ENCODE data around the gene SLFN12L. TPM values are rescaled to one million over a fixed set of nuclear protein-coding genes. Genes with fewer than 3 reads are reported as not detected.
"Not testable (repeated sequence)": the region's sequence is repeated elsewhere in the genome, so short reads cannot be mapped to it uniquely, and the experiment has no call there.

Gene SLFN12L
- total RNA-seq, result 0.05 TPM in 1 of 2 replicates, not detected in the other

DNA sequence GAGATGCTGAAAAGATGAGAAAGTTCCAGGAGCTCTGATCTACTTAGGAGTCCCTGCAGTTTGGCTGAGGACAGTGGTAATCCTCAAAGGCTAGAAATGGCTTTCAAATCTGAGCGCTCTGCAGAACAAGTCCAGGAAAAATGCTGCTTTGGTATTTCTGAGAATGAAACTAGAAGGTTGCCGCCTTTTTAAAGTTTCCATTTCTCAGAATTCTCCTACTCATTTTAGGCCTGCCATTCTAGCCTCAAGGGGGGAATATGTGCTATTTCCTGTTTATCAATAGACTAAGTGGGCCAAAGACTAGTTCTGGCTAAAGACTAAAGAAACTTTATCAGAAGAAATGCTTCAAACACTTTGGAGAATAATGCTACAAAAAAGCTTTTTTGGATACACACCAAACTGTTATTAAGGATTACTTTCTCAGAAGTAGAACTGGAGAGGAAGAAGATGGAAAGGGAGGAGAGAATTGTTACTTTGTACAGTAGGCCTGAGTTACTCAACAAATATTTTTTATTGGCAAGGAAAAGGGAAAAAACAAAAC is at the start of gene SLFN12L:
SLFN12L (minus strand) TSS at position 78 of the 541 bp plus-strand sequence. CDS start 15,314 bp downstream, outside the sequence.
- no peak for DNase-seq (ENCODE audit: extremely low read depth, low read depth, low spot score)

DNA sequence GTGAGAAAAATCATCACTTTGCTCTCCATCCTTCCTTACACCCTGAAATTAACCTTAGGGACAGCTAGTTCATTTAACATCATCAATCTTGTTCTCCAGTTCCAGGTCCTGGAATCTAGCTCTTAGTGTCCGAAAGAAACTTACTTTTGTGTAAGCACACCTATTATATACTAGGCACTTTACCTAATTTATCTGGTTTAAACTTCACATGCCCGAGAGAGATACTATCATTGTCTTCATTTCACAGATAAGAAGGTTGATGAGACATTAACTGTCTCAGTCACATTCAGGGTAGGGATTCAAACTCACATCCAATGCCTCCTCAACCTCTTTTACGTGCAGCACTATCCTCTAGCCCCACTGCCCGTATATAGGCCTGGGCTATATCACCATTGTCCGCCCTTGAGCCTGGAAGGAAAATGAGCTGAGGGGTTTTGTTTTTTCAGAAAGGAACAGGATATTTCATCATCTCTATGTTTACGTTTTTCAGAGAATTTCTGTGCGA is 49.1 kb upstream of the SLFN12L start:
- DNase-seq (ENCODE audit: extremely low read depth, low read depth, low spot score), result no peak

- no peak for DNase-seq (ENCODE audit: extremely low read depth, low read depth, low spot score)
These were observed 46.6 kb upstream of the SLFN12L start for GRCh38 chr17:35584061-35584460.

GRCh38 chr17:35578929-35579432 is 41.5 kb upstream of the SLFN12L start:
- DNase-seq (ENCODE audit: extremely low read depth, low read depth, low spot score), result no peak

- no peak for DNase-seq (ENCODE audit: extremely low read depth, low read depth, low spot score)
These were observed 40.9 kb upstream of the SLFN12L start, which contains the start of gene PEX12 for GRCh38 chr17:35578197-35578928. TSS of gene PEX12 (minus strand) at chr17:35578571. CDS start at chr17:35578021, 550 bp downstream.

DNA sequence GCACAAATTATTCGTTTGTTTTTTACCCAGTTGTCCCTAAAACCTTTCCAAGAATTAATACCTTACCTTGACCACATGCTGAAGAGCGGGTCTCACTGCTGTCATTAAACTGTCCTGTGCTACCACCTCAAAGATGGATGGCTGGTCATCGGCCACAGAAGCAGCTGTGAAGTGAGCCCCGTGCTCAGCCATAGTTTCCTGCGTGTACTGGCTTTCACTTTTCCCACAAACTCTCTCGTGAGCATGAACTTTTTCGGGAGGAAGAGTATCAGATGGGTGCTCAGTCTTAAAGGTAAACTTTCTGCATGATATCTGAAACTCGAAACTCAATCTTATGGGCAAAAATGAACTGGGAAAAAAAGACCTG is 40.3 kb upstream of the SLFN12L start:
- no peak for DNase-seq (ENCODE audit: extremely low read depth, low read depth, low spot score)

- no peak for DNase-seq (ENCODE audit: extremely low read depth, low read depth, low spot score)
These were observed 38.3 kb upstream of the SLFN12L start for GRCh38 chr17:35575759-35576158.

DNA sequence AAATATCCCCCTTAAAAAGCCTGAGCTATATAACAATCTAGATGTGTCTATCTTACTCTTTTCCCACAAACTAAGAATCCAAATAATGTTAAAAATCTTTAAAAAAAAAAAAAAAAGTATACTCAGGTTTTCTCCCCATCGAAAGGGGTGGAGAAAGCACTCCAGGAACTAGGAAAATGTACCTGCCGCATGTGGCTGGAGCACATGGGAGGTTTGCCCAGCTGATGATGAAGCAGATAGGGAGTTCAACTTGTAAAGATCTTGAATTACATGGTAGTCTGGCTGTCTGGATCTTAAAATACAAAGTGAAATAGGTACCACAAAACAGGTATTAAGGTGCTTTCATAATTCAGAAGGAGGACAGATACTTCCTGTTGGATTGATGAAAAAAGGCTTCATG is 31.9 kb upstream of the SLFN12L start:
- DNase-seq (ENCODE audit: extremely low read depth, low read depth, low spot score), result no peak

DNA sequence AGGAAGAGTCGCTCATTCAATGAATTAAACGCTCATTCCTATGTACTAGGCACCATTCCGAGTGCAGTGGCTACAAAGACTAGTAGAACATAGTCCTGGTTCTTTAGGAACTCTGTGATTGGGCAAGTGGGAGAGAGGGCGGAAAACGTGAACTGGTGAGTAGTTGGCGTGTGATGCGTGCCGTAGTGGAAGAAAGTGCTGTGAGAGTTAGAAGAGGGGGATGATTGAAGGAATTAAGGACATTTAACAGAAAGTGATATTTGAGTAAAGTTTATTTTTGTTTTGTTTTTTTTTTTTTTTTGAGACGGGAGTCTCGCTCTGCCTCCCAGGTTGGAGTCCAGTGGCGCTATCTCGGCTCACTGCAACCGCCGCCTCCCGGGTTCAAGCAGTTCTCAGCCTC is 31.1 kb upstream of the SLFN12L start:
- no peak for DNase-seq (ENCODE audit: extremely low read depth, low read depth, low spot score)

- DNase-seq (ENCODE audit: extremely low read depth, low read depth, low spot score), result no peak
These were observed 29.5 kb upstream of the SLFN12L start for GRCh38 chr17:35566968-35567367.

- DNase-seq (ENCODE audit: extremely low read depth, low read depth, low spot score), result not testable (repeated sequence)
These were observed 25.7 kb upstream of the SLFN12L start for GRCh38 chr17:35563181-35563580.

GRCh38 chr17:35560703-35561102 is 23.2 kb upstream of the SLFN12L start, which contains the start of gene SLFN14:
TSS of gene SLFN14 (minus strand) at chr17:35560819. CDS start at chr17:35558062, 2,757 bp downstream.
- DNase-seq (ENCODE audit: extremely low read depth, low read depth, low spot score), result no peak

- no peak for DNase-seq (ENCODE audit: extremely low read depth, low read depth, low spot score)
These were observed 22.2 kb upstream of the SLFN12L start for GRCh38 chr17:35559495-35560210.

GRCh38 chr17:35557353-35557752 is 19.9 kb upstream of the SLFN12L start:
- no peak for DNase-seq (ENCODE audit: extremely low read depth, low read depth, low spot score)

DNA sequence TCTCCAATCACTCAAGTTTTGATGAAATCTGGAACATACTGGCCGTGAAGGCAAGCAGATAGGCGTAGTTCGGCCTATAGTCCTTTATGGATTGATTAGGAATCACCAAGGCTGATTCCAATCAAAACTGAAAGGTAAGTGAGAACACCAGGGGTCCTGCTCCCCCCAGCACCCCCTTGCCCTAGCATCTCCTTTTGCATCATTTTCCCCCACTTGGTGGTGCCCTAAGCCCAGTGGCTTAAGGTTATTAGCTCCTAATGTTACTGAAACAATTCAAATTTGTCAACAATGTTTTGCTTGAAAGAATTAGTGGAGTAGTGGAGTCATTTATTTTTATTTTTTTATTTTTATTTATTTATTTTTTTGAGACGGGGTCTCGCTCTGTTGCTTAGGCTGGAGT is 18.2 kb upstream of the SLFN12L start:
- DNase-seq (ENCODE audit: extremely low read depth, low read depth, low spot score), result no peak

DNA sequence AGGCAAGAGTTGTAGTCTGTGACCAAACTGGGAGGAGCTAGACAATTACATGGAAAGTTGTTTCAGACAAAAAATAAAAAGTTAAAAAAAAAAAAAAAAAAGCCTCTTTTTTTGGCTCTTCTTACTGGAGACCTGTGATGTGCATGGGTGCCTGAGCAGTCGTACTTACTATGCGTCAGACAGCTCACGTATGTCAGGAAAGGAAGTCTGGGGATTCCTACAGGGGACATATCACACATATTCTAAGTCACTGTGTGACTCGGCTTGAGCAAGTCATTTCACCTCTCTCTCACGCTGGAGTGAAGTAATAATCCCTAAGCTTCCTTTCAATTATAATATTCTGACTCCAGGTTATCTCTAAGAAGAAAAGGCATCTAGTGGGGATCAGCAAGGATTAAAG is 17.2 kb upstream of the SLFN12L start:
- DNase-seq (ENCODE audit: extremely low read depth, low read depth, low spot score), result no peak

GRCh38 chr17:35553310-35553709 is 15.8 kb upstream of the SLFN12L start:
- no peak for DNase-seq (ENCODE audit: extremely low read depth, low read depth, low spot score)

DNA sequence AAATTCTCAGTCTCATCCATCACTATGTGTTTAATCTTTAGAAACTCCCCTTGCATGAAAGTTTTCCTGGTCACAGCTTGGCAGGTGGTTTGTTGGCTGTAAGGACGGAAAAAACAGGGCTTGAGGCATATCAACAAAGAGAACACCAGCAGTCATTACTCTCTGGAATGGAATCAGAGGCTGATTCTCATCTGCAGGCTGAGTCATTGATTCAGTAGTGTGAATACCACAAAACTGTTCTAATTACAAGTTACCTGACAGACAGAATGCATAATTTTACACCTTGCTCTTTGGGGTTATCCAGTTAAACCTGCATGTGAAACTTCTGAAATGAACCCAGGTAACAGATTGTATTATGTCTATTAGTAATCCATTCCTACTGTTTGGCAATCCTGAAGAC is 11.5 kb upstream of the SLFN12L start:
- DNase-seq (ENCODE audit: extremely low read depth, low read depth, low spot score), result no peak

GRCh38 chr17:35548208-35548810 is 10.8 kb upstream of the SLFN12L start:
- DNase-seq (ENCODE audit: extremely low read depth, low read depth, low spot score), result no peak

- no peak for DNase-seq (ENCODE audit: extremely low read depth, low read depth, low spot score)
These were observed 9.0 kb upstream of the SLFN12L start for GRCh38 chr17:35546487-35546886.

GRCh38 chr17:35545150-35545549 is 7.7 kb upstream of the SLFN12L start:
- no peak for DNase-seq (ENCODE audit: extremely low read depth, low read depth, low spot score)

Data from glomerular endothelial cell (primary cell).